Activated CD4-positive, alpha-beta T cell treated with anti-CD3 and anti-CD28 coated beads, Interleukin-2, amount 10 ng/mL, durations not matched to agents 7 days and 5 days (primary cell): ENCODE measurements around the gene SCGB1C2. TPM values are rescaled to one million over a fixed set of nuclear protein-coding genes. Genes with fewer than 3 reads are reported as not detected.
A peak's percentile ranks its signal among the peaks of the same experiment; 100 is the strongest.

ENCODE experiments used
- CTCF ChIA-PET: fragments of 350-600 bp; sonication (Branson Sonifier 250); formaldehyde crosslinking; loops from one replicate; lab custom pipeline; 2021; ENCODE audit warnings: antibody characterized with exemption; lab: Charles Lee
- POLR2A ChIA-PET: fragments of 350-600 bp; sonication (Branson Sonifier 250); formaldehyde crosslinking; loops from one replicate; lab custom pipeline; 2021; ENCODE audit warnings: antibody characterized with exemption; lab: Charles Lee
- DNase-seq: peaks from one replicate; pipeline ENCODE4 v3.0.0-alpha.2; 2020
- H3K27ac Mint-ChIP-seq: one replicate; pipeline ENCODE4 v1.8.0; 2021; ENCODE audit warnings: mild to moderate bottlenecking, moderate library complexity, mixed read lengths
- H3K27me3 Mint-ChIP-seq: one replicate; pipeline ENCODE4 v1.8.0; 2021; ENCODE audit warnings: mixed read lengths
- H3K36me3 Mint-ChIP-seq: one replicate; pipeline ENCODE4 v1.8.0; 2021; ENCODE audit warnings: low read depth, mixed read lengths
- H3K4me1 Mint-ChIP-seq: one replicate; pipeline ENCODE4 v1.8.0; 2021; ENCODE audit warnings: mixed read lengths
- H3K4me3 Mint-ChIP-seq: one replicate; pipeline ENCODE4 v1.8.0; 2021; ENCODE audit warnings: mild to moderate bottlenecking, moderate library complexity, mixed read lengths
- H3K9me3 Mint-ChIP-seq: one replicate; pipeline ENCODE4 v1.8.0; 2021; ENCODE audit warnings: mixed read lengths
- total RNA-seq, 2 experiments: library from RNA; stranded (reverse); gene quantifications; one replicate each; pipeline ENCODE4 v1.2.3, GENCODE V29; 2021

Gene SCGB1C2
- total RNA-seq, 2 experiments from 2014 or later: not detected

- ChIA-PET POLR2A (no interaction called here), CTCF (interaction anchor here (0.6 kb wide), 1 partner anchor 259 kb away, joined by 3 read pairs; no protein-coding TSS in a partner anchor)
- no peak for DNase-seq
- Mint-ChIP-seq H3K4me3 (no peak overlapping the region), H3K27me3 (no peaks in the 10 kb centered on the region), H3K4me1 (no peaks in the 10 kb centered on the region), H3K27ac (no peak overlapping the region), H3K36me3 (no peaks in the 10 kb centered on the region), H3K9me3 (no peaks in the 10 kb centered on the region)
Measured at GRCh38 chr17:152860-153420, 15.6 kb downstream of the SCGB1C2 start.

DNA sequence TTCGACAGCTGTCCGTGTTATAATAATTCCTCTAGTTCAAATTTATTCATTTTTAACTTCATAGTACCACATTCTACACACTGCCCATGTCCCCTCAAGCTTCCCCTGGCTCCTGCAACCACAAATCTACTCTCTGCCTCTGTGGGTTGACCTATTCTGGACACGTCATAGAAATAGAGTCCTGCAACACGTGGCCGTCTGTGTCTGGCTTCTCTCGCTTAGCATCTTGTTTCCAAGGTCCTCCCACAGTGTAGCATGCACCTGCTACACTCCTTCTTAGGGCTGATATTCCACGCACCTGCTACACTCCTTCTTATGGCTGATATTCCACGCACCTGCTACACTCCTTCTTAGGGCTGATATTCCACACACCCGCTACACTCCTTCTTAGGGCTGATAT is 16.5 kb downstream of the SCGB1C2 start:
- ChIA-PET POLR2A (no interaction called here), CTCF (interaction anchor here (0.6 kb wide), 1 partner anchor 258 kb away, joined by 3 read pairs; no protein-coding TSS in a partner anchor)
- DNase-seq: no peak
- H3K4me3 Mint-ChIP-seq: no peak overlapping the region
- no peaks in the 10 kb centered on the region for H3K4me1 Mint-ChIP-seq
- H3K27ac Mint-ChIP-seq: no peak overlapping the region
- H3K27me3 Mint-ChIP-seq: no peaks in the 10 kb centered on the region
- H3K9me3 Mint-ChIP-seq: no peaks in the 10 kb centered on the region
- no peaks in the 10 kb centered on the region for H3K36me3 Mint-ChIP-seq

GRCh38 chr17:155576-155975 is 18.2 kb downstream of the SCGB1C2 start:
- DNase-seq: no peak
- Mint-ChIP-seq H3K27me3 (no peaks in the 10 kb centered on the region), H3K4me3 (no peak overlapping the region), H3K9me3 (no peaks in the 10 kb centered on the region), H3K4me1 (no peaks in the 10 kb centered on the region), H3K27ac (no peak overlapping the region), H3K36me3 (no peaks in the 10 kb centered on the region)
- CTCF ChIA-PET: no interaction called here
- POLR2A ChIA-PET: no interaction called here

- ChIA-PET POLR2A (no interaction called here), CTCF (no interaction called here)
- Mint-ChIP-seq H3K9me3 (no peaks in the 10 kb centered on the region), H3K36me3 (no peaks in the 10 kb centered on the region), H3K27me3 (no peaks in the 10 kb centered on the region), H3K4me1 (no peaks in the 10 kb centered on the region), H3K4me3 (no peak overlapping the region), H3K27ac (no peak overlapping the region)
- no peak for DNase-seq
Measured at GRCh38 chr17:156094-156621, 18.8 kb downstream of the SCGB1C2 start.

- DNase-seq: no peak
- Mint-ChIP-seq H3K36me3 (no peaks in the 10 kb centered on the region), H3K4me3 (no peak overlapping the region), H3K4me1 (no peaks in the 10 kb centered on the region), H3K27me3 (no peaks in the 10 kb centered on the region), H3K27ac (no peak overlapping the region), H3K9me3 (no peaks in the 10 kb centered on the region)
- CTCF ChIA-PET: no interaction called here
- POLR2A ChIA-PET: no interaction called here
Measured at GRCh38 chr17:156946-157345, 19.6 kb downstream of the SCGB1C2 start.

DNA sequence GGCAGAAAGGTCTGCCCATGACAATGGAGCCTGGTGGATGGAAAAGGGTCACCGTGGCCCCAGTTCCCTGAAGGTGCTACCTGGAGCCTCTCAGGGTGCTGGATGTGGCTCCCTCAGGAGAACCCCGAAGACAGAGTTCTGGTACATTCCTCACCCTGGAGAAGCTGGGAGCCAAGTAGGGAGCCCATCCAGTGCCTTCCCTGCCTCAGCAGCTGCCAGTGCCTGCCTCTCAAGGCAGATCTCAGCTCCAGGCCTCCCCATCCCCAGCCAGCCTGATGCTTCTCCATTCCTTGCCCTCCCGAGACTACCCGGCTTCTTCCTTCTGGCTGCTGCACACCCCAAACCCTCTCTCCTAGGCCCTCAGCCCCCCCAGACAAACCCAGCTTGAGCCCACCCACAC is 20.5 kb downstream of the SCGB1C2 start:
- CTCF ChIA-PET: no interaction called here
- H3K36me3 Mint-ChIP-seq: no peaks in the 10 kb centered on the region
- no peak for DNase-seq
- no peak overlapping the region for H3K4me3 Mint-ChIP-seq
- H3K4me1 Mint-ChIP-seq: no peaks in the 10 kb centered on the region
- H3K27ac Mint-ChIP-seq: no peak overlapping the region
- H3K27me3 Mint-ChIP-seq: no peaks in the 10 kb centered on the region
- POLR2A ChIA-PET: no interaction called here
- no peaks in the 10 kb centered on the region for H3K9me3 Mint-ChIP-seq

GRCh38 chr17:158379-158778 is 21.0 kb downstream of the SCGB1C2 start:
- Mint-ChIP-seq H3K27ac (no peak overlapping the region), H3K27me3 (no peaks in the 10 kb centered on the region)

DNA sequence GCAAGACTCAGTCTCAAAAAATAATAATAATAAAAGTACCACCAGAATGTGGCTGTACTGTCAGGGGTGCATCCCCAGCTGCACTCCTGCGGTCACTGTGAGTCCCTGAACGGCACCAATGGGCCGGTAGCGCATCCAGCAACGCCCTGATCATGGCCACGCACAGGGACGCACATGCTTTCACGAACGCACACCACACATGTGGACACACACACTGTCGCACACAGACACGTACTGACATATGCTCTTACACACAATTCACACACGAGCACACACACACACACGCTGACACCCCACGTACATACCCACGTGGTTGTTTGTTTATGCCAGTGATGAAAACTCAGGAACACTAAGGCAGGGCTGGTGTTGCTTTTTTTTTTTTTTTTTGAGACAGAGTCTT is 22.2 kb downstream of the SCGB1C2 start:
- H3K27ac Mint-ChIP-seq: no peak overlapping the region
- ChIA-PET CTCF (no interaction called here), POLR2A (no interaction called here)
- H3K36me3 Mint-ChIP-seq: no peaks in the 10 kb centered on the region
- no peaks in the 10 kb centered on the region for H3K27me3 Mint-ChIP-seq
- no peaks in the 10 kb centered on the region for H3K9me3 Mint-ChIP-seq
- H3K4me1 Mint-ChIP-seq: no peaks in the 10 kb centered on the region
- DNase-seq: no peak
- no peak overlapping the region for H3K4me3 Mint-ChIP-seq

More at GRCh38 chr17:158379-158778, 21.0 kb downstream of the SCGB1C2 start:
- ChIA-PET CTCF (interaction anchor here (0.7 kb wide), 1 partner anchor 118 kb away, joined by 4 read pairs; no protein-coding TSS in a partner anchor), POLR2A (no interaction called here)
- Mint-ChIP-seq H3K9me3 (no peaks in the 10 kb centered on the region), H3K4me3 (no peak overlapping the region), H3K36me3 (no peaks in the 10 kb centered on the region), H3K4me1 (no peaks in the 10 kb centered on the region)
- no peak for DNase-seq

DNA sequence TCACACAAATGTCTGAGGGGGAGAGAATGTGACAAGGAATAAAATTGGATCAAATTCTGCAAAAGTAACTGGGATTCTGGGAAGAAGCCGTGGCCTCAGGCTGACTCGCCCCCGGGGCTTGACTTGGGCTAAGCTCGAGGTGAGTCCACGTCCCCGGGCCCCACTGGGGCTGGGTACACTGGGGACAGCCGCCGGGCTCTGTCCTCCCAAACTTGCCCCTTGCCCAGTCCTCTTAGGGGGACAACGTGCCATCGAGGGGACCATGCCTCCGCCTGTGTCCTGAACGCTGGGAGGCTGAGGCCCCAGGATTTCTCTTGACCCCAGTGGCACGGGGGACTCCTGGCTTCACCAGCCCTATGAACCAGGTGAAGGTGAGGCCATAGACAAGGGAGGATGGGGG is 23.0 kb downstream of the SCGB1C2 start:
- DNase-seq: no peak
- H3K9me3 Mint-ChIP-seq: no peaks in the 10 kb centered on the region
- ChIA-PET CTCF (interaction anchor here (0.8 kb wide), 1 partner anchor 179 kb away, joined by 3 read pairs; no protein-coding TSS in a partner anchor), POLR2A (no interaction called here)
- no peaks in the 10 kb centered on the region for H3K36me3 Mint-ChIP-seq
- no peaks in the 10 kb centered on the region for H3K27me3 Mint-ChIP-seq
- no peak overlapping the region for H3K4me3 Mint-ChIP-seq
- H3K27ac Mint-ChIP-seq: no peak overlapping the region
- H3K4me1 Mint-ChIP-seq: no peaks in the 10 kb centered on the region

DNA sequence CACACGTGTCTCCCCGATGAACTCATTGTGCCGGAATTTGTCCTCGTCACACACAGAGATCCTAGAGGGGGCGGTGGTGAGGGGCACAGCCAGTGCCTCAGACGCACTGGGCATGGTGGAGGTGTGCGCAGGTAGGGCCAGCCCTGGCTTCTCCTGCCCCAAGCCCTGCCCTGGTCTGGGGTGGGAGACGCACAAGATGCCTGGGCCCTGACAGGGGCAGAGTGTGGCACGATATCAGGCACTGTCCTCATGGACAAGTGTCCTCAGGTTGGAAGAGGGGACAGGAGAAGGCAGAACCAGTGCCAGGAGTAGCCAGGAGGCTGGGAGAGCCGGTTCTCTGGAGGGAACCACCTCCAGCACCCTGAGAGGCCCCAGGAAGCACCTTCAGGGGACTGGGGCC is 24.1 kb downstream of the SCGB1C2 start:
- H3K4me3 Mint-ChIP-seq: no peak overlapping the region
- no peaks in the 10 kb centered on the region for H3K4me1 Mint-ChIP-seq
- peak overlapping the region; percentile 41 for H3K27ac Mint-ChIP-seq
- POLR2A ChIA-PET: no interaction called here
- DNase-seq: no peak
- H3K36me3 Mint-ChIP-seq: no peaks in the 10 kb centered on the region
- H3K9me3 Mint-ChIP-seq: no peaks in the 10 kb centered on the region
- no peaks in the 10 kb centered on the region for H3K27me3 Mint-ChIP-seq
- CTCF ChIA-PET: no interaction called here

DNA sequence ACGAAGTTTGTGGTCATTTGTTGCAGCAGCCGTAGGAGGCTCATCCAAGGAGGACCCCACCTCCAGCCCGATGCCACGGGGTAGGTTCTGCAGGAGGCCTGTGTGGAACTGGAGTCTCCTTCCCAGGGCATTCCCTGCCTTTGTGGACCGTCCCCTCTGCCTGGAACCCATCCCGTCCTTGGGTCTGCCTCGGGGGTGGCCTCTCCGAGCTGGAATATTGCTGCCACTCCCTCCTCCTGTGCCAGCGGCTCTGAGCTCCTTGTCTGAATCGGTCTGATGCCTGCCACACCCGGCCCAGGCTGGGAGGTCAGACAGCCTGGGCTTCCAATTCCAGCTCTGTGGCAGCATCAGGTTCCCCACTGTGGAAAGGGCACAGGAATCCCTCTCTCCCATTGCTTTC is 25.3 kb downstream of the SCGB1C2 start:
- H3K36me3 Mint-ChIP-seq: no peaks in the 10 kb centered on the region
- no peak overlapping the region for H3K4me3 Mint-ChIP-seq
- H3K27me3 Mint-ChIP-seq: no peaks in the 10 kb centered on the region
- CTCF ChIA-PET: no interaction called here
- no peak for DNase-seq
- no peaks in the 10 kb centered on the region for H3K4me1 Mint-ChIP-seq
- no peak overlapping the region for H3K27ac Mint-ChIP-seq
- POLR2A ChIA-PET: no interaction called here
- no peaks in the 10 kb centered on the region for H3K9me3 Mint-ChIP-seq

DNA sequence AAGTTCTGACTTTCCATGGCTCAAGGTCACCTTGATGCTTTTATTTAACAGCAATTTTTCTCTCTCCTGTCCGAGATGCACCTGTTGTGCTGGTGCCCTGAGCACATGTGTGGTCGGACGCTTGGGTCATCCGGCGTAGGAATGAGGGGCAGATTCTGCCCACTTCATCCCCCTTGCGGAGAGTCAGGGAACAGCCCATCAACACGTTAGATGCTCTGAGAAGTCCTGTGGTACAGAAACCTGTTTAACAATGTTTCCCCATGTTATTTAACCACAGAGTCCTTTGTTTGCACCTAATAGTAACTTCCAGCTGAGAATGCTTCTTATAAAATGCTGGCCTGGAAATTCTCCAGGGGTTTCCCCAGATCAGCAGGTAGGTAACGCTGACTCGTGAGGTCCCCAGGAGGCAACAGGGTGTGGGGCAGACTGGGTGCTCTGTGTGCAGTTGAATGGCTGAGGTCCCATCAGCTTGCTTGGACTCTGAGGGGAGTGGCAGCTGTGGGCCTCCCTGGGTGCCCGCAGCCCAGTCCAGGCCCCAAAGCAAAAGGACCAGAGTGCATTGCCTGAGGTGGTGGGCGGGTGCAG is 26.2 kb downstream of the SCGB1C2 start:
- H3K27me3 Mint-ChIP-seq: no peaks in the 10 kb centered on the region
- no peak overlapping the region for H3K27ac Mint-ChIP-seq
- CTCF ChIA-PET: no interaction called here
- H3K4me3 Mint-ChIP-seq: no peak overlapping the region
- H3K9me3 Mint-ChIP-seq: no peaks in the 10 kb centered on the region
- POLR2A ChIA-PET: no interaction called here
- H3K4me1 Mint-ChIP-seq: no peaks in the 10 kb centered on the region
- no peak for DNase-seq
- H3K36me3 Mint-ChIP-seq: no peaks in the 10 kb centered on the region

DNA sequence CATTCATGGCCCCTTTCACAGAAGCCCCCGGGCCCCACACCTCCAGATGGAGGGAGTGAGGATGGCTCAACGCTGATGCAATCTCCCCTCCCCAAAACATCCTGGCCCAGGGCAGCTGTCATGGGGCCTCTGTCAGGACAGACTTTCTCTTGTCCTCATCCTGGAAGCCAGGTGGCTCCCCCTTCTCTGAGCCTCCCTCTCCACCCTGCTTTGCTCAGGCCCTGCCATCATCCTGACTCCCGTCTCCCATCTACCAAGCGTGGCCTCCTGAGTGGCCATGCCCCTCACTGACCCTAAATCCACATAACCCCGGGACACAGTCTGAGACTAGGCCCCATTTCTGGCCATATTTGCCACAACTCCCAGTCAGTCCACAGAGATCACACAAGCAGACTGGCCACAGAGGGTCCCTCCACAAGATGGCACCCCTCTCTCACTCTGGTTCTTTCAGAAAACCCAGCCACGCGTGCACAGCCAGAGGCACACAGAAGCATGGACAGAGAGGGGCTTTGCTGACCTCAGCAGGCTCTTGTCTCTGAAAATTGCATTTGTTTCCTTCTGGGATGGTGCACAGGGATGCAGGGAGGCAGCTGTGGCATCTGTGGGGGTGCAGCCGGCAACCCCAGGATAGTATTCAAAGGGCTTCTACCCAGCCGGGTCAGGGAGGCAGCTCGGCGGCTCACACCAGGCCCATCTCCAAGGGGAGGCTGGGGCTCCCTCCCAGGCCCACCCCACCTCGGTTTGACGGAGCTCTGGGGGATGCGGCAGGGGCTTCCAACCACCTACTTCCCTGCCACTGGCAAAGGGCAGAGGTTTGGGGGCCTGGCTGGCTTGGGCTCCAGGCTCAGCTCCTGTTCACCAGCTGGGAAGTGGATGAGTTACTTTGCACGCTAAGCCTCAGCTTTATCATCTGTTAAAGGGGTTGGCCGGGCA is 27.2 kb downstream of the SCGB1C2 start:
- Mint-ChIP-seq H3K27ac (no peak overlapping the region), H3K4me3 (no peak overlapping the region), H3K27me3 (no peaks in the 10 kb centered on the region), H3K36me3 (no peaks in the 10 kb centered on the region), H3K4me1 (no peaks in the 10 kb centered on the region), H3K9me3 (no peaks in the 10 kb centered on the region)
- DNase-seq: peak; percentile 17
- ChIA-PET CTCF (interaction anchor here (0.8 kb wide), 1 partner anchor 523 kb away, joined by 3 read pairs; no protein-coding TSS in a partner anchor), POLR2A (no interaction called here)
